DOHH2 (cell line): ENCODE results near the gene ASH1L.

Experiments
- EZH2phosphoT487 ChIP-seq: fragments of 200-600 bp; sonication (generic); IDR thresholded peaks from 2 replicates; pipeline ENCODE4 v1.6.1; 2017; ENCODE audit warnings: borderline replicate concordance, mild to moderate bottlenecking, antibody characterized with exemption, low read length, moderate library complexity, mixed read lengths
- TF ChIP-seq, protein P1 (sequence below): fragments of 200-600 bp; sonication (generic); IDR thresholded peaks from one replicate; pipeline ENCODE4 v1.5.1; 2014; ENCODE audit warnings: antibody characterized with exemption, mild to moderate bottlenecking, low read depth, low read length; ENCODE audit not compliant: poor library complexity, severe bottlenecking

DNA sequence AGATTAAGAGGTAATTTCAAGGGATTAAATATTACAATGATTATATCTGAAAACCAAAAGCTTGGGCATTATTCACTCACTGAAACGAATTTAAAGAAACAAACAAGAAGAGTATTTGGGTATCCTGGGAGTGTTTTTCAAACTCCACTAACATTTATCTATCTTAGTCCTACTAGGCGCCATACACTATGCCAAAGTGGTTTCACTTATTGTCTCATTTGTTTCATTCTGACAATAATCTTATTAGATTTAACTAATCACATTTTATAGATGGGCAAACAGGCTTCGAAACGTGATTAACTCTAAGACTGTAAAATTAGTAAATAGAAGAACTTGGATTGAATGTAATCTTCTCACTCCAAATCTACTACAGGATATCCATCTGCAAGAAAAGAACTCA, 25.4 kb downstream of the ASH1L start:
- TF ChIP-seq, protein P1, sequence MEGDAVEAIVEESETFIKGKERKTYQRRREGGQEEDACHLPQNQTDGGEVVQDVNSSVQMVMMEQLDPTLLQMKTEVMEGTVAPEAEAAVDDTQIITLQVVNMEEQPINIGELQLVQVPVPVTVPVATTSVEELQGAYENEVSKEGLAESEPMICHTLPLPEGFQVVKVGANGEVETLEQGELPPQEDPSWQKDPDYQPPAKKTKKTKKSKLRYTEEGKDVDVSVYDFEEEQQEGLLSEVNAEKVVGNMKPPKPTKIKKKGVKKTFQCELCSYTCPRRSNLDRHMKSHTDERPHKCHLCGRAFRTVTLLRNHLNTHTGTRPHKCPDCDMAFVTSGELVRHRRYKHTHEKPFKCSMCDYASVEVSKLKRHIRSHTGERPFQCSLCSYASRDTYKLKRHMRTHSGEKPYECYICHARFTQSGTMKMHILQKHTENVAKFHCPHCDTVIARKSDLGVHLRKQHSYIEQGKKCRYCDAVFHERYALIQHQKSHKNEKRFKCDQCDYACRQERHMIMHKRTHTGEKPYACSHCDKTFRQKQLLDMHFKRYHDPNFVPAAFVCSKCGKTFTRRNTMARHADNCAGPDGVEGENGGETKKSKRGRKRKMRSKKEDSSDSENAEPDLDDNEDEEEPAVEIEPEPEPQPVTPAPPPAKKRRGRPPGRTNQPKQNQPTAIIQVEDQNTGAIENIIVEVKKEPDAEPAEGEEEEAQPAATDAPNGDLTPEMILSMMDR = no peak
- no peak for TF ChIP-seq EZH2phosphoT487
